Lung (tissue), 12 donors: ENCODE measurements around the gene DUSP6. TPM values are rescaled to one million over a fixed set of nuclear protein-coding genes. Genes with fewer than 3 reads are reported as not detected.

Experiments
- ATAC-seq: fragments of 200-7000 bp; cut with Tn5 transposase; one replicate; pipeline ENCODE4 v1.9.1; 2020; ENCODE audit warnings: moderate number of reproducible peaks; ENCODE audit not compliant: insufficient read depth, low FRiP score
- DNase-seq, 3 donors: peaks; one replicate each; pipeline ENCODE4 v3.0.0-alpha.2; 2013 to 2017
- H3K27ac ChIP-seq, 2 donors: one replicate each; pipeline ENCODE4 v1.5.1; 2013; ENCODE audit warnings: mild to moderate bottlenecking in 2 of 2, moderate library complexity in 2 of 2, control low read depth in 1 of 2, inconsistent platforms in 1 of 2, low read depth in 1 of 2, low read length in 1 of 2
- H3K27me3 ChIP-seq, 3 donors: one replicate each; pipeline ENCODE4 v1.5.1; 2013; ENCODE audit warnings: low read length in 2 of 3; ENCODE audit not compliant: control insufficient read depth in 3 of 3, insufficient read depth in 3 of 3
- H3K36me3 ChIP-seq, 4 donors: one replicate each; pipeline ENCODE4 v1.5.1; 2013; ENCODE audit warnings: low read length in 4 of 4, mild to moderate bottlenecking in 1 of 4, moderate library complexity in 1 of 4; ENCODE audit not compliant: control insufficient read depth in 4 of 4, insufficient read depth in 4 of 4
- H3K4me1 ChIP-seq, 5 donors: one replicate each; pipeline ENCODE4 v1.5.1; 2013; ENCODE audit warnings: low read length in 5 of 5, mild to moderate bottlenecking in 2 of 5, moderate library complexity in 1 of 5; ENCODE audit not compliant: control insufficient read depth in 5 of 5, insufficient read depth in 5 of 5
- H3K4me3 ChIP-seq: one replicate; pipeline ENCODE4 v1.5.1; 2013; ENCODE audit warnings: mild to moderate bottlenecking, control low read depth, moderate library complexity
- H3K9ac ChIP-seq, 2 donors: one replicate each; pipeline ENCODE4 v1.5.1; 2013; ENCODE audit warnings: low read length in 2 of 2, control low read depth in 1 of 2; ENCODE audit not compliant: insufficient read depth in 1 of 2
- H3K9me3 ChIP-seq, 4 donors: one replicate each; pipeline ENCODE4 v1.5.1; 2013; ENCODE audit warnings: low read length in 3 of 4, mild to moderate bottlenecking in 1 of 4, moderate library complexity in 1 of 4; ENCODE audit not compliant: control insufficient read depth in 4 of 4, insufficient read depth in 3 of 4
- WGBS, 2 donors: extraction: QIAGEN DNeasy Blood & Tissue Kit; methylation state at CpG; one replicate each; pipeline ENCODE4 v1.1.7; 2013; 5-methylcytosine and 5-hydroxymethylcytosine counted together
- polyA plus RNA-seq, 2 donors: library from polyadenylated mRNA; stranded (reverse); fragments of 200-250 nt; gene quantifications; one replicate each; pipeline ENCODE4 v1.2.1, GENCODE V29; 2013
- total RNA-seq, 2 donors: library from RNA; depleted of rRNA in 1 of 2; stranded (reverse); fragments of >200 nt in 1 of 2; gene quantifications; one replicate each; pipeline ENCODE4 v1.2.1, GENCODE V29; 2014 to 2021
- TF ChIP-seq, protein P1 (sequence below): IDR thresholded peaks from 2 replicates; pipeline ENCODE4 v1.5.1; 2012; ENCODE audit warnings: mild to moderate bottlenecking; ENCODE audit errors: control extremely low read depth, extremely low read depth
- donor health status: control.
- donor health status: control.
- donor health status: Bipolar disorder and iron deficiency.
- donor health status: healthy.
- donor health status: DM: yes; HTN: yes; CAD: no.

DUSP6 gene
- total and polyA plus RNA-seq, 4 donors, result 37.8 to 187 (median 155) TPM

DNA sequence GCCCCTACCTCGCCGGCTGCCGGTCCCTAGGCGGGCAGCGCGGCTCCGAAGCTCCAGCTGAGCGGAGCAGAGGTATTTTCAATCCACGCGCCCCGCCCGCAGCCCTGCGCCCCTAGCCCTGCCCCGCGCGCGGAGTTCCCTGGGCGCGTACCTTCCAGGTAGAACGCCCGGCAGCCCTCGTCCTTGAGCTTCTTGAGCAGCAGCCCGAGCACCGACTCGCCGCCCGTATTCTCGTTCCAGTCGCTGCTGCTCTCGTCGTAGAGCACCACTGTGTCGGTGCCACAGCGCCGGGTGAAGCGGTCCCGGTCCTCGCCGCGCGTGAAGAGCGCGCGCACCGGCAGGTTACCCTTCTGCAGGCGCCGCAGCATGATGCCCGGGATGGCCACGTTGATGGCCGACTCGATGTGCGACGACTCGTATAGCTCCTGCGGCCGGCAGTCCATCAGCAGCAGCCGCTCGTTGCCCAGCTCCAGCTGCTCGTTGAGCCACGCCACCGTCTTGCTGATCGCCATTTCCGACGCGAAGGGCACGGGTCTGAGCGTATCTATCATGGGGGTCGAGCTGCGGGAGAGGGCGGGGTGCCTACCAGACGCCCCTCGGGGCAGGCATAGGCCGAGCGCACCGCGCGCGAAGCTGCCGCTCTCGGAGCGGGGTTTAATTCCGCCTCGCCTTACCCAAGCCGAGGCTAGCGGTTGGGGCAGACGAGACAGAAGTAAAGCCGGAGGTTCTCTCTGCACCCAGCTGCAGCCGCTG, 636 bp downstream of the DUSP6 start:
- peaks cover 0 to 56% (median 17%) of the 10 kb centered on the region in 5 donors for H3K4me1 ChIP-seq
- H3K9me3 ChIP-seq, result peaks cover 0 to 1% (median 0%) of the 10 kb centered on the region in 4 donors
- no peaks in the 10 kb centered on the region for H3K27me3 ChIP-seq
- peak overlapping the region; percentile 79 for H3K4me3 ChIP-seq
- H3K9ac ChIP-seq, result peak overlapping the region; percentile 89 to 98
- 0 to 1% methylated on average over 81 to 87 of the region's 87 CpGs for WGBS, 2 donors
- peaks cover 0 to 44% (median 16%) of the 10 kb centered on the region in 4 donors for H3K36me3 ChIP-seq
- DNase-seq (no peak), ATAC-seq (no peak)
- H3K27ac ChIP-seq, result peak overlapping the region; percentile 99 to 100
- TF ChIP-seq, protein P1, sequence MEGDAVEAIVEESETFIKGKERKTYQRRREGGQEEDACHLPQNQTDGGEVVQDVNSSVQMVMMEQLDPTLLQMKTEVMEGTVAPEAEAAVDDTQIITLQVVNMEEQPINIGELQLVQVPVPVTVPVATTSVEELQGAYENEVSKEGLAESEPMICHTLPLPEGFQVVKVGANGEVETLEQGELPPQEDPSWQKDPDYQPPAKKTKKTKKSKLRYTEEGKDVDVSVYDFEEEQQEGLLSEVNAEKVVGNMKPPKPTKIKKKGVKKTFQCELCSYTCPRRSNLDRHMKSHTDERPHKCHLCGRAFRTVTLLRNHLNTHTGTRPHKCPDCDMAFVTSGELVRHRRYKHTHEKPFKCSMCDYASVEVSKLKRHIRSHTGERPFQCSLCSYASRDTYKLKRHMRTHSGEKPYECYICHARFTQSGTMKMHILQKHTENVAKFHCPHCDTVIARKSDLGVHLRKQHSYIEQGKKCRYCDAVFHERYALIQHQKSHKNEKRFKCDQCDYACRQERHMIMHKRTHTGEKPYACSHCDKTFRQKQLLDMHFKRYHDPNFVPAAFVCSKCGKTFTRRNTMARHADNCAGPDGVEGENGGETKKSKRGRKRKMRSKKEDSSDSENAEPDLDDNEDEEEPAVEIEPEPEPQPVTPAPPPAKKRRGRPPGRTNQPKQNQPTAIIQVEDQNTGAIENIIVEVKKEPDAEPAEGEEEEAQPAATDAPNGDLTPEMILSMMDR, result no peak

- H3K27ac ChIP-seq, result peak overlapping the region; percentile 99 to 100
- WGBS, 2 donors, result 2% methylated on average over 50 to 51 of the region's 51 CpGs
- H3K36me3 ChIP-seq, result peaks cover 0 to 44% (median 16%) of the 10 kb centered on the region in 4 donors
- H3K4me1 ChIP-seq, result peaks cover 0 to 58% (median 18%) of the 10 kb centered on the region in 5 donors
- peak overlapping the region; percentile 89 to 98 for H3K9ac ChIP-seq
- peak; percentile 44 to 65 (median 57) for DNase-seq
- peak overlapping the region; percentile 79 for H3K4me3 ChIP-seq
- no peak for ATAC-seq
- peaks cover 0 to 1% (median 0%) of the 10 kb centered on the region in 4 donors for H3K9me3 ChIP-seq
- TF ChIP-seq, protein P1, result no peak
- no peaks in the 10 kb centered on the region for H3K27me3 ChIP-seq
Observed at GRCh38 chr12:89350630-89351488, 1.4 kb downstream of the DUSP6 start.

DNA sequence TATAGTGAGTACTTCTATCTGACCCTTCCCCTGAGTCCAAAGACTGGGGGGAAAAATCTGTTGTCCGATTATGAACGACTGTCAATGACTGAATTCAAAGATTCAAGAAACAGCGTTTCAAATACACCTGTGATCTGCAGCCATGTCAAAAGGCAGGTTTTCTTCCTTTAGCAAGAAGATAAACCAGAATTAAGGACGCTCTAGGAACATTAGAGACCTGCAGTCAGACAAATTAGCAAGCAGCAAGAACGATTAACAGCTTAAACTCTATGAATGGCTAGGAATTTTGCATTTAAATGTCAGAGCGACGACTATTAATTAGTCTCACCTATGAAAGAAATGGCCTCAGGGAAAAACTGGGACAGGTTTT, 2.1 kb downstream of the DUSP6 start:
- no peak for DNase-seq
- Histone ChIP-seq H3K9ac (peak overlapping the region; percentile 89 to 98), H3K27me3 (no peaks in the 10 kb centered on the region), H3K36me3 (peaks cover 0 to 44% (median 15%) of the 10 kb centered on the region in 4 donors), H3K4me1 (peaks cover 0 to 57% (median 17%) of the 10 kb centered on the region in 5 donors), H3K4me3 (peak overlapping the region; percentile 79), H3K27ac (peak overlapping the region; percentile 99 to 100), H3K9me3 (peaks cover 0 to 1% (median 0%) of the 10 kb centered on the region in 4 donors)
- no peak for ATAC-seq
- TF ChIP-seq, protein P1, result no peak
- WGBS, 2 donors, result 6 to 13% methylated on average over 7 of the region's 7 CpGs
